Fibroblast of the conjunctiva (primary cell): ENCODE data around the gene SH3RF3.

ENCODE experiments used
- DNase-seq: peaks from one replicate; pipeline ENCODE4 v3.0.0-alpha.2; 2010; ENCODE audit warnings: low read depth

The SH3RF3 gene

DNA sequence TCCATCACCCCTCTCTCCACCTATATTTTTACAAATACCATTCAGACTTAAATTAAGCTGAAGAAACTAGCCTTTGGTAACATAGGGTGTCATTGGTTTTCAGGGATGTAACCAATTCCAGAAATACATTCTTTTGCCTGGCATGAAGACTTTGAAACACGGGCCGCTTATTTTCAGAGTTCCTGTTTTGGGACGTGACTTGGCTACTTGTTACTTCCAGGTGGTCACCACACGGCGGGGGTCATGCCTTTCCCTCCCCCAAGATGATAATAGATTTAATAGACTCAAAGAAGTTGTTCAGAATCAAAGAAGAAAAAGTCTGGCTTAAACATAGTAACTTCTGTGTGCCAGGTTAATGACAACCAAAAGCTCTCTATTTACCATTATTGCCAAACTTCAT lies 374.2 kb downstream of the SH3RF3 start:
- no peak for DNase-seq

DNA sequence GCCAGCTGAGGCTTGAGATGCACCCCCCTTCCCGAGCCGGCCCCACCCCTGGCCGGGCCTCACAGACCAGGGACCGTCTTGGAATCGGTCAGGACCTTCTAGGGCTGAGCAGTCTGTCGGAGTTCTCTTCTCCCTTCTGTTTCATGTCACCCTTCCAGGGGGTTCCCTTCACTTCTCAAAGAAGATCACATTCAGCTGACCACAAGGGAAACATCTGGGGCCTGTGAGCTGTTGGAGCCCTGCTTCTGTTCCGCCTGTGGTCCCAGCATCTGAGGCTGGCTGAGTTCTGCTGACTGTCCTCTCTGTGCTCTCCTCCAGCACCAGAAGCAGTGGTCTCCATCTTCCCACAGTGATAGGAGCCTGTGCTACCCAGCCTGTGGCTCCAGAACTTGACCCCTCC lies 378.2 kb downstream of the SH3RF3 start:
- no peak for DNase-seq

DNA sequence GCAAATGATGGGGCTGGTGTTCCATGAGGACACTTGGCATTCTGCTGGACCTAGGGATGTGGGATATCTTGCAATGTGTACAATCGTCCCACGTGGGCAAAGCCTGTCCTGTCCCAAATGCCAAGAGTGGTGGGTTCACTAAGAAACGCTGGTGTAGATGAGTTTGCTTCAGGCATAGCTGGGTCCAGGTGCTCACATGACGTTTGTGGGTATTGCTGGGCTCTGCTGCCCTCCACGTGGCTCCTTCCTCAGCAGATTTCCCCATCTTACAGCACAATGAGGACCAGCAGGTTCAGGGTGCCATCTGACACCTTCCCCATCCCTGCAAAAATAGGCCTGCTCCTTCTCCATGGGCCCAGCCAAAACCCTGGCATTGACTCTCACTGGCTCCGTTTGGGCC lies 378.8 kb downstream of the SH3RF3 start:
- no peak for DNase-seq

DNA sequence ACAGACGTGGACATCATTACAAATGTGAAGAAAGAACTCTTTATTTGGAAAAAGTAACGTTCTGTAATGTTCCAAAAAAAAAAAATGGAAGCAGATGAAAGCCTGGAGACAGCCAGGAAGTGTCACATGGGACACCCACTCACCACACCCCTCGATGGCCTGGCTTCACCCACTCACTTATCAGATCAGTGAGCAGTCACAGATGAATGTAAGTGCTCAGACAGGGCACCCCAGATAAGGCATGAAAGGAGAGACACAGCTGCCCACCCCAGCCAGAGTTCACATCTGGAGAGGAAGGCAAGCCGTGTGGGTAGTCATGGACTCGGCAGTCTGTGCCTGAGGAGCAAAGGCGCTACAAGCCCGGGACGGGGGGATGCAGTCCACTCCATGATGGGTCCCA lies 379.6 kb downstream of the SH3RF3 start:
- no peak for DNase-seq

DNA sequence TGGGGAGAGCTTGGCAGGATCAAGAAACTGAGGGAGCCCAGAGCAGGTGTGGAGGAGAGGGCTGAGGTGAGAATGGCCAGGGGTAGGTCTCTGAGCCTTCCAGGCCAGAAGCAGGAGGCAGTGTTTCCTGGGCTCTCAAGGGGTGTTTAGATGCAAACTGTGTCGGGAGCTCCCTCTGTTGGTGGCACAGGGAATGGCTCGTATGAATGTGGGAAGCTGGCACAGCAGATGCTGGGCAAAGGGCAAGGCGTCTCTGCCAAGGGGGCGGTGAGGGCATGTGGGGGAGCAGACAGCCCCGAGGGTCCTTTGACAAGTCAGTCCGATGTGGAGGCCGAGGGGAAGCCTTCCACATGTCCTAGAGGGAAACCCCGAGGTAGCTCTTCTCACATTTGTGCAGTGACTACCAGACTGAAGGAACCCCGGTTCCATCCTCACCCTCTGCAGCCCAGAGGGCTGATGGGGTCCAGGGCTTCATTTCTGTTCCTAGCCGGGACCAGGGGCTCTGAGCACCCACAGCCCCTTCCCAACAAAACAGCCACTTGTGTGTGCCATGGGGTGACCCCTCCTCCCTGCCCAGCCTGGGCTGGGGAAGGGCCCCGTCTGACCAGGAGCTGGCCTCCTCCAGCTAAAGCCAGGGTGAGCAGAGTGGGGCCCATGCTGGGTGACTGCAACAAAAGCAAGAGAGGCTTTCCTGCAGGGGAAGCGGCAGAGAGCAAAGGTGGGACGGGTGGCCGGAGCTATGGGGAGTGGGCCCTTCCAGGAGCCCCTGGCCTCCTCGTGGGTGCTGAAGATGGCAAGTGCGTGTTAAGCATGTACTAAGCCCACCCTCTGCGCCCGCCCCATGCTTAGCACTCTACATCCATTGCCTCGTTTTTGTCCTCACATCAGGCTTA lies 381.4 kb downstream of the SH3RF3 start:
- peak; percentile 63 for DNase-seq

DNA sequence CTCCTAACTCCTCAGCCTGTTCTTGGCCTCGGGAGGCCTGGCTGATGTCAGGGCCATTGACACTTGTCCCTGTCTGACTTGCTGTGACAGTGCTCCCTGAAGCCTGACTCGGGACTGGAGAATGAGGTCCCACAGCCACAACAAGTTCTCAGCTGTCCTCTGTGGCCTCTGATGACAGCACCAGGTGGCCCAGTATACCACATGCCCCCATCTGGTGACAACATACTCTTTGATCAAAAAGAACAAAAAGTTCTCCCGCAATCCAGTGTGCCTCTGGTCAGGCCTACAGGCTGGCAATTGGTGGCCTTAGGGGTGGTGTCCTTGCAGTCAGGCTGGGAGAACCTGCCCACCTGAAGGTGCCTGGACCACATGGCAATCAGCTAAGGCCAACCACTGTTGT lies 382.2 kb downstream of the SH3RF3 start:
- no peak for DNase-seq

DNA sequence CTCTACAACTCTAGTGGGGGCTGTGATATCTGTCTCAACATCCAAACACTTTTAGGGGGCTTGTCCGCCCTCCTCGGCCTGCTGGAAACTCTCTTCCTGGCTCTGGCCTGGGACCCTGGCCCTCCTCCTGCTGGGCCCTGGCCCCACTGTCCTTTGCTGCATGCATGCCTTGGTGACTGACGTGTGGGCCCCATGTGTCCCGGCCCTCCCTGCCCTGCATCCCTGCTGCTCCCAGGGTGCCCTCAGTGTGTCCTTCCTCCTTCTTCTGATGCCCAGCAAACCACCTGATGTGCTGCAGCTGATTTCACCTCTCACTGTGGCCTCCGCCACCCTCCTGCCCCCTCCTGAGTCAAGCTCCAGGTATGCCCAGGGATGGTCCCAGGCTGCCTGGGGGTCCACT lies 383.1 kb downstream of the SH3RF3 start:
- DNase-seq, result no peak

DNA sequence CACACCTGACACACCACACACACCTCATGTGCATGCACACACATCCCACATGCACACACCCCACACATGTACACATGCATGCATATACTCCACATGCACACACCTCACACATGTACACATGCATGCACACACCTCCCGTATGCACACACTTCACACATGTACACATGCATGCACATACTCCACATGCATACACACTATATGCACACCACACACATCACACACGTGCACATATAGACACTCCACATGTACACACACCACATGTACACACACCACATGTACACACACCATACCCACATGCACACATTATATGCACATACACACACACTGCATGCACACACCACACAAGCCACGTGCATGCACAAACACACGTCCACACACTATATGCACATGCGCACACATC lies 384.2 kb downstream of the SH3RF3 start:
- no peak for DNase-seq

DNA sequence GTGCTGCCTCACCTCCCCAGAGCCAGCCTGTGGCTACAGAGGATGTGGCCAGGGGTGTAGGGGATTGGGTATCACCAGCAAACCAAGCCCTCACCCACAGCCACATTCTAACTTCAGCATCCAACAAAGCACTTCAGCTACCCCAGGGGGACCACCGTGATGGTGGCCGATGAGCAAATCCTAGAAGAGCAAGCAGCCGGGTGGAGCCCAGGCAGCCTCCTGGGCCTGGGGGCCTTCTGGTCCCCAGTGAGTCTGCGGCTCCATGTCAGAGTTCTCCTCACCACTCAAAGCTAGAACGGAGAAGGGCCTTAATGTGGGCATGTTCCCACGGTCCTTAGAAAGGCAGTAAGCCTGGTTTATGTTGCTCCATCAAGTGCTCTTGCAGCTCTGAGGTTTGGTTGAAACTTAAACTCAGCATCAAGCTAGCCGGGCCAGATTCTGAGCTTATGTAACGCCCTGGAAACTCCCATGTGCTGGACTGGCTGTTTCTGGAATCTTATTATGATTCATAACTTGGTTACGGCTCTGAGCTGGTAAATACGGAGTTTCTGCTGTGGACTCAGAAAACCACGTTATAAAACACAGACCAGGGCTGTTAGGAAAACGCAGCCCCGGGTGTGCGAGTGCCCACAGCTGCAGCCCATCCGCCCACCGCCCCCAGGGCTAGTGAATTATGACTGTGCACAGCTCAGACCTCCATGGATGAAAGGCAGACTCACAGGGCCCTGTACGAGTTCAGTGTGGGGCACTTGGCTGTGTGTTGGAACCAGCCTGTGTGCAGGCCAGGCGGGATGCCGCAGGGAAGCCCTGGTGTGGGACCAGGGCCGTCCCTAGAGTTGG lies 385.0 kb downstream of the SH3RF3 start:
- peak; percentile 87 for DNase-seq

DNA sequence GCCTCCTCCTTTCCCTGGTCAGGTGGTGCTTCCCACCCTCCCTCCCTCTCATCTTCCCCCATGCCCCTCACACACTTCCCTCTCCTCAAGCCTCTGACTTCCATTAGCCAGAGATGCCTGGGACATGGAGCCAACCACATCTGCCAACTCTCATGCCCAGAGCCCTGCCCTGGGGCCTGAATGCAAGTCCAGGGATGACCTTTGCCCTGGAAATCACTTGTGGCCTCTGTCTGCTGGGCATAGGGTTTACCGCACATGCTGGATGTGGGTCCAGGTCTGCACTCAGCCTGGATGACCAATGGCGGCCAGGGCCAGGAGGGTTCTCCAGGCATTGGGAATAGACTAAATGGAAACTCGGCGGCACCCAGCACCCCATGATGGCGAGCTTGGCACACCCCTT lies 385.9 kb downstream of the SH3RF3 start:
- no peak for DNase-seq

DNA sequence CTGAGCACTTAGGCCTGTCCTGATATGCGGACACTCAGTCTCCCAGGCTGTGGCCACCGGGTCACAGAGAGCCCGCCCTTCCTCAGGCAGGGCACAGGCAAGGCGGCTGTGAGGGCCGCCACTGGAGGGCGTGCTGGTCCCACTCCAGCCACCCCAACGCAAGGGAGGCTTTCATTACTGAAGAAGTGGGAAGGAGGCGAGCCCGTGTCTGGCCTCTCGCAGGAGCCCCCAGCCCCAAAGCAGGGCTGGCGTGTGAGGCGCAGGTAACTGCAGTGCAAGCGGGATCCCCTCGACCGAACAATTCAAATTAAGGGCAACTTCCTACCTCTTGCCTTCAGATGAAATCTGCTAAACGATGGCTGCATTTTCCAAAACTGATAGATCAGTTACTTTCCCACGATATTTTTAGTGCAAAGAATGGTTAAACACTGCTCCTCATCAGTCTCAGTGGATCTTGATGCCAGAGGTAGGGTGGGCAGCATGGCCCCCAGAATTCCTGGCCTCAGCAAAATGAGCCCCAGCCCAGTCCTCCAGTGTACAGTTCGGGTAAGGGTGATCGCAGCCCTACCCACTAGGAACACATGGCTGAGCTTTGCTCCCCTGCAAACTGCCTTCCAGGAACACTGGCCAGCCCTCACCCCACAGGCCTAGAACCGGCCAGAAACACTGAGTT lies 387.6 kb downstream of the SH3RF3 start:
- peak; percentile 8 for DNase-seq

DNA sequence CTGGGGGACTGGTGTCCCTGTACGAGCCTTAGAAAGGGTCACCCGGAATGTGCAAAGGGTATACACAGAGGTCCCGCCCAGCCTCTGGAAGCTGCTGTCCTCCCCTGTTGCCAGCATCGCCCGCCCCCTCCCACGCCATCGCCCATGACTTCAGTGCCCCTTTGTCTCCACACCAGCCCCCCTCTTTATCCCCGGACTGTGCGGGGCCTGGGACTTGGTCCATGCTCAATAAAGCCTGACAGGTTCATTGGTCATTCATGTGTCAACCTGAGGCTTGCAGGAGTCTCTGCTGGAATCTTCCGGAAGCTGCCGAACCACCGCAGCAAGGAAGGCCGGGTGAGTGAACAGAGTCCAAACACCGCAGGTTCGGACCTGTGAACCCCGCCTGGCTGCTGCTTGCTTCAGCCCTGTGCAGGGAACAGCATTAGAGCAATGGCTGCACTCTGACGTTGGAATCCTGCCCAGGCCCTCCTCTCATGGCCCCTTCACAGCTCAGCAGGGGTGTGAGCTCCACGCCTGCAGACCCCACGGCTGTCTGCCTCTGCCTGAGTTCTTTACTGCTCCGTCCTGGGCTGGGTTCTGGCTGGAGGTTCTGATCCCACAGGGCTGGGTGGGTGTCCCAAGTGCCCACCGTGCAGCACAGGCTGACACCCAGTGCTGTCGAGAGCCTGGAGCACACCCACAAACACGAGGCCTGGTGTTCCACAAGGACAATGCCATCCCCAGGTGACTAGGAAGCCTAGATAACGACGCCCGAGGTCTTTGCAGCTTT lies 388.3 kb downstream of the SH3RF3 start:
- DNase-seq, result no peak

DNA sequence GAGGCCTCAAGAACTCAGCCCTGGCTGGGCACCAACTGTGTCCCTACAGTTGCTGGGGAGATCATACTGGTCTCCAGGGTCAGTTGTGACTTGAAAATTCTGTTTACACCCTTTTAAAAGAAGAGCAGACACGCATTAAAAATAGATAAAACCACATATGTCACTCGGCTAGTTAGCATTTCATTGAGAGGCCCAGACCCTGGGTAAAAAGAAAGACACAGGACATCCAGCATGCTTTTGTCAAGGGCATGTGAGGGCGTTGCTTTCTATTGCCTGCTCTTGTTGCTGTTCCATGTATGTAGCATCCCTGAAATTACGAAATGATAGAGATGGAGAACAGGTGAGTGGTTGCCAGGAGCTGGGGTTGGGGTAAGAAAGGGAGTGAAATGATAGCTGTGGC lies 390.5 kb downstream of the SH3RF3 start:
- DNase-seq, result no peak

DNA sequence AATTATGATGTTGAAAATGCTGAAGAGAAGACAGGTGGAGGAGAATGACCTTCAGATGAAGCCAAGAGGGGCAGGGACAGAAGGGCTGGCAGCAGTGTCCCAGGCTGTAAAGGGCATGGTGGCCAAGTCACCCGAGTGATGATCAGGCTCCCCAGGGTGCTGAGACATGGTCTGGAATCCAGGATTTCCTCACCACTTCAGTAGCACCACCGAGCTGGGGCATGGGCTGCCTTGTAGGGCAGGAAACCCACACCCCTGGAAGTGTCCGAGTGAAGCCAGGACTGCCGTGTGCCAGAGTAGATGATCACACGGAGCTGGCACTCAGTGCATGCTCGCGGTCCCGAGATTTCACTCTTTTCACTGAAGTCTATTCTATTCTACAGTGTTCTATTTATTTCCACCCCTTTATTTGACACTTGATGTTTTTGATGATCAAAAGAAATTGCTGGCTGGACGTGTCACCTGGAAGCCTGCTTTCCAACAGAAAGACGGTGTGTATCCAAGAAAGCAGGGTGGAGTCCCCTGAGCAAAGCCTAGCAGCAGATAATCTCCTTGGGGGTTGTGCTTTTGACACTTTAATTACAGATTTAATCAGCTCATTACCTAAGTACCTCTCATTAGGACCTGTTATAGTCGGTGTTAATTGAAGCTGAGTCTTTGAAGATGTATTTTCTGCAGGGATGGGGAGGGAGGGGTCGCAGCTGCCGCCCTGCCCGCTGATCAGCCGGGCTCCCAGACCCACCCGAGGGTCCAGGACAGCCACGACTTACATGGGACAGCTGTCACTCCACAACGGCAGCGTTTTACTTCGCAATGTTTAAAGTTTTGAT lies 392.4 kb downstream of the SH3RF3 start:
- no peak for DNase-seq

DNA sequence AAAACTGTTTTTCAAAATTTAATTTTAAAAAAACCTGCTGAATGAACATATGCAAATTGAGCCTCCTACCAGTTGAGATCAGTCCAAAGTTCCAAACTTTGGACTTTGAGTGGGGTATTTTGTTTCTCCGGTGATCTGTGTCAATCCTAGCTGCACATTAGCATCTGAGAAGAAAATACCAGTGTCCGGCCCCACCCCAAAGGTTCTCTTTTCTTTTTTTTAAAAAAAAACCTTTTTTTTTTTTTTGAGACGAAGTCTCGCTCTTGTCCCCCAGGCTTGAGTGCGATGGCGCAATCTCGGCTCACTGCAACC lies 393.0 kb downstream of the SH3RF3 start:
- no peak for DNase-seq

DNA sequence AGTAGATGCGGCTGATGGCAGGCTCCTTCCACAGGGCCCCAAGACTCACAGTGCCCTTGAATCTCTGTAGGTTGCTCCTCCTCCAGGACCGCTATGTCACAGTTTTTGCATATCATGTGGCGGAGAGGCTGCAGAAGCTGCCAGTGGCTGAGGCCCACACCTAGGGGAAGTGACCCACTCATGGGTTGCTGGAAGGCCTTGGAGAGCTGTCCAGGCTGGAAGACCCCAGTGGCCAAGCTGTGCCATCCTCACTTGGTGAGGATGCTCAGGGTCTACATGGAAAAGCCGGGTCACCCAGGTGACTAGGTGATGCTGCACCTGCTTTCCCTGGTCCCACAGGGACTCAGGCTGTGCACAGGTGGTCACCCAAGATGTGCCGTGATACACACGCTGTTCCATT lies 394.1 kb downstream of the SH3RF3 start:
- DNase-seq, result no peak

DNA sequence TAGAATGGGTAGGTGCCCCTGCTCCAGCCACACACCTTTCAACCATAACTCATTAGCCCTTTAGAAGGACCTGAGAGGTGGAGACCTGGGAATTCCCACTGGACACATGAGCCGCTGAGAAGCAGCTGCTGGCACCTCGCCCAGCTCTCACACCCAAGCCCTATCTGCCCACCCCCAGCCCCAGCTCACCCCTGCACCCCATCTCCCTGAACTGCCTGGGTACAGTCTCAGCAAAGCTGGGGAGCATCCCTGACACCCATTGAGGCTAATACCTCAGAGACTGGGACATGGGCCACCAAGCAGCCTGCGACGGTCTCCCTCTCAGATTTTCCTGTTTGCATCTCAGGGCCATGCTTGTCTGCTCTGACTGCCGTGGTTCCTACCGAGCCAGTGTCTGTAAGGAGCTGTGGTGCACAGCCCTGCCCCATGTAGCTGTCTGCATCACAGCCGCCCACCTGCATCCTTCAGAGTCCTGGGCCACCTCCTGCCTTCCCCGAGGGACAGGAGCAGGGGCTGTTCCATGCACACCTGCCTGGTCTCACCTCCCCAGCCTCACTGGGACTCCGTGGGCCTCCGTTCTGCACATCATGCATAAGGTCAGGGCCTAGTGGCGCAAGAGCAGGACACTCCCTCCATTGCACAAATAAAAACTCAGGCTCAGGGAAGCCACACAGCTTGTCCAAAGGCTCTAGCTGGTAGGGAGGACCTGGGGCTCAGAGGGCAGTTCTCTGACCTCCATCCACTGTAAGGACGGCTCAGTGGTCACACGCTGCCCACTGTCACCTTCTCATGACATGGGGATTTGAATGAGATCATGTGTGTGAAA lies 394.7 kb downstream of the SH3RF3 start:
- no peak for DNase-seq

DNA sequence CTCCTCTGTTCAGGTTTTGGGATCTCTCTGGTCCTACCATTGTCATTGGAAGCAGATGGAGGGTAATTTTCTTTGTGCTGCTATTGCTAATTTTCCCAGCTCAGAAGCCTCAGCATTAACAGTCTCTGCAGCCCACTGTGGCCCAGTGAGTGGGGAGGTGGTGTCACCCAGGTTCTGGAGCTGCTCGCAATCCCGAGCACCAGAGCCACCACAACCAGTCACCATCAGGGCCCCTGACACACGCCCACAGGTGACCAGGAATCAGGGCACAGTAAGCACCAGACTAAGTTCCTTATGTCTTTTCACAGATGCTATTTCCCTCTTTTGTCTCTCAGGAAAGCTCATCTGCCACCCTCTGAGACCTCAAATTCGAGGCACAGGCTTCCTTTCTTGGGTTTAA lies 396.8 kb downstream of the SH3RF3 start:
- no peak for DNase-seq

DNA sequence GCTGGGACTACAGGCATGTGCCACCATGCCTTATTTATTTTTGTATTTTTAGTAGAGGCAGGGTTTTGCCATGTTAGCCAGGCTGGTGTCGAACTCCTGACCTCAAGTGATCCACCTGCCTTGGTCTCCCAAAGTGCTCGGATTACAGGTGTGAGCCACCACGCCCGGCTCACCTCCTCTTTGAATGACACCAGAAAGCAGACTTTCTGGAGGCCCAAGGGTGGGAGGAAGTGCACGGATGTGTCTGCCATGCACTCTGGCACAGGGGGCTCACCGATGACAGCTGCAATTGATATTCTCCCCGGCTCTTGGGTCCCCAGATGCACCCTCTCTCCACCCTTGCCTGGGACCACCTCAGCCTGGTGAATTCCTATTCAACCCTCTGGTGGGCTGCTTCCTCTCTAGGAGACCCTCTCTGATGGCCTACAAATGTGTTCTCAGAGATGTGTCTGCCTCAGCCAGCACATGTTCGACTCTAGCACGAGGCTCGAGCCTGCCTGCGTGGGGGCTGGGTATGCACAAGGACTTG lies 397.5 kb downstream of the SH3RF3 start:
- no peak for DNase-seq

DNA sequence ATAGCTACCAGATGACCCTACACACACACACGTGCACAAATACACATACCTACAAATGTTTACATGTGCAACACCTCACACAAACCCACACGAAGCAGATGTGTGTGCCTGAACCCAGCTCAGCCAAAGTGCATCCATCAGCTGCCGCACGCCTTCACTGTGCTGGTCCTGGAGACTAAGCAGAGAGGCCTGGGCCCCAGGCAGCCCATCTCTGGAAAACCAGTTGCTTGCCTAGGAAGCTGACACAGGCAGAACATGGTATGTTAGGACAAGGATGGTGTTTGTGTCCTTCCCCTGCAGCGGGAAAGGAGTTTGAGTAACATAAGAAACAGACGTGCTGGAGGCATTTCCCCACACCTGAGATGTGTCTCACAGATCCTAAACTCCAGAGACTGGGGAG lies 398.1 kb downstream of the SH3RF3 start:
- no peak for DNase-seq
